H1 (cell line): Measurements from ENCODE around the gene GTF2B. TPM values are rescaled to one million over a fixed set of nuclear protein-coding genes. Genes with fewer than 3 reads are reported as not detected.

Experiments
- CTCF ChIA-PET: fragments of 300-600 bp; sonication (Branson Sonifier 250); formaldehyde crosslinking; loops from one replicate; lab custom pipeline; 2021; ENCODE audit not compliant: partially characterized antibody; lab: Charles Lee
- POLR2A ChIA-PET: fragments of 300-600 bp; sonication (Branson Sonifier 250); formaldehyde crosslinking; loops from one replicate; lab custom pipeline; 2021; ENCODE audit warnings: inconsistent platforms; ENCODE audit not compliant: partially characterized antibody; lab: Charles Lee
- DNase-seq, 2 experiments: peaks; one replicate each; pipeline versions ENCODE4 v3.0.0 to v3.0.0-alpha.2; 2010 to 2022; ENCODE audit warnings: low spot score in 2 of 2, low read depth in 1 of 2, mixed read lengths in 1 of 2
- FAIRE-seq: peaks from 2 replicates; lab custom pipeline; 2011; peaks lifted over from hg19 to GRCh38; lab: Jason Lieb, UNC
- H2AFZ ChIP-seq: 2 replicates; pipeline ENCODE4 v1.8.1; 2012; ENCODE audit warnings: low read length, inconsistent platforms
- H2AK5ac ChIP-seq: 2 replicates; pipeline ENCODE4 v1.6.1; 2013; ENCODE audit warnings: low read depth, low read length
- H2BK120ac ChIP-seq: replicated peaks from 2 replicates; pipeline ENCODE3; 2013; ENCODE audit warnings: low read depth, low read length, inconsistent platforms
- H2BK12ac ChIP-seq: 2 replicates; pipeline ENCODE4 v1.6.1; 2013; ENCODE audit warnings: low read depth, low read length
- H2BK15ac ChIP-seq: 2 replicates; pipeline ENCODE4 v1.6.1; 2013; ENCODE audit warnings: low read length
- H2BK20ac ChIP-seq: 2 replicates; pipeline ENCODE4 v1.6.1; 2013; ENCODE audit warnings: low read length
- H2BK5ac ChIP-seq: 2 replicates; pipeline ENCODE4 v1.6.1; 2013; ENCODE audit warnings: low read depth, low read length
- H3K14ac ChIP-seq: 2 replicates; pipeline ENCODE4 v1.6.1; 2013; ENCODE audit warnings: inconsistent platforms; ENCODE audit not compliant: insufficient read length
- H3K18ac ChIP-seq: 2 replicates; pipeline ENCODE4 v1.6.1; 2013; ENCODE audit warnings: low read length; ENCODE audit errors: extremely low read depth
- H3K23ac ChIP-seq: 2 replicates; pipeline ENCODE4 v1.6.1; 2013; ENCODE audit warnings: inconsistent platforms; ENCODE audit not compliant: insufficient read length
- H3K23me2 ChIP-seq: 2 replicates; pipeline ENCODE4 v1.6.1; 2013; ENCODE audit warnings: low read depth, low read length
- H3K27ac ChIP-seq: 2 replicates; pipeline ENCODE4 v1.6.1; 2011; ENCODE audit warnings: low read depth, low read length, inconsistent platforms
- H3K27me3 ChIP-seq, 4 experiments: replicated peaks in 1 of 4; 1 replicate in 1 of 4; 2 replicates in 3 of 4; pipeline versions ENCODE4 v1.6.1 to v1.8.1; 2011 to 2013; ENCODE audit warnings: low read length in 3 of 4, mild to moderate bottlenecking in 3 of 4, inconsistent platforms in 2 of 4, mixed read lengths in 2 of 4, moderate library complexity in 1 of 4; ENCODE audit not compliant: control insufficient read depth in 3 of 4, insufficient read depth in 3 of 4; ENCODE audit errors: extremely low read depth in 1 of 4
- H3K36me3 ChIP-seq, 4 experiments: 2 replicates each; pipeline versions ENCODE4 v1.6.1 to v1.8.1; 2011 to 2013; ENCODE audit warnings: mild to moderate bottlenecking in 4 of 4, low read length in 3 of 4, moderate library complexity in 2 of 4, control low read depth in 1 of 4, inconsistent platforms in 1 of 4; ENCODE audit not compliant: insufficient read depth in 4 of 4, control insufficient read depth in 2 of 4
- H3K4ac ChIP-seq: replicated peaks from 2 replicates; pipeline ENCODE3; 2013; ENCODE audit warnings: low read length, low read depth, mixed read lengths, inconsistent platforms; ENCODE audit not compliant: insufficient read length
- H3K4me1 ChIP-seq, 4 experiments: replicated peaks in 1 of 4; 1 replicate in 1 of 4; 2 replicates in 3 of 4; pipeline versions ENCODE4 v1.6.1 to v1.8.1; 2011 to 2013; ENCODE audit warnings: low read length in 3 of 4, inconsistent platforms in 2 of 4, mixed read lengths in 1 of 4; ENCODE audit not compliant: insufficient read depth in 4 of 4, control insufficient read depth in 3 of 4
- H3K4me2 ChIP-seq, 2 experiments: 2 replicates each; pipeline versions ENCODE4 v1.6.1 to v1.8.1; 2011 to 2013; ENCODE audit warnings: low read depth in 2 of 2, low read length in 2 of 2, control low read depth in 1 of 2, inconsistent platforms in 1 of 2, mild to moderate bottlenecking in 1 of 2; ENCODE audit not compliant: insufficient read depth in 1 of 2
- H3K4me3 ChIP-seq, 4 experiments: fragments of 200-600, 300-600 bp in 1 of 4; sonication (generic), shearing (Covaris generic), sonication (Bioruptor Twin) in 1 of 4; 2 replicates each; pipeline versions ENCODE4 v1.5.1 to v1.8.1; 2011 to 2016; ENCODE audit warnings: low read length in 4 of 4, low read depth in 3 of 4, control low read depth in 2 of 4, inconsistent platforms in 2 of 4, mild to moderate bottlenecking in 2 of 4, mixed read lengths in 1 of 4, moderate library complexity in 1 of 4; ENCODE audit not compliant: insufficient read depth in 2 of 4; ENCODE audit errors: extremely low read depth in 1 of 4
- H3K56ac ChIP-seq: replicated peaks from 2 replicates; pipeline ENCODE3; 2013; ENCODE audit warnings: low read depth, mild to moderate bottlenecking, mixed read lengths, low read length, inconsistent platforms; ENCODE audit not compliant: insufficient read length
- H3K79me1 ChIP-seq: 2 replicates; pipeline ENCODE4 v1.6.1; 2013; ENCODE audit warnings: low read depth, low read length, control low read depth
- H3K79me2 ChIP-seq, 2 experiments: 2 replicates each; pipeline versions ENCODE4 v1.6.1 to v1.8.1; 2012 to 2013; ENCODE audit warnings: low read length in 2 of 2, mild to moderate bottlenecking in 2 of 2, inconsistent platforms in 1 of 2; ENCODE audit not compliant: insufficient read depth in 2 of 2, control insufficient read depth in 1 of 2
- H3K9ac ChIP-seq, 4 experiments: replicated peaks in 1 of 4; 1 replicate in 1 of 4; 2 replicates in 3 of 4; pipeline versions ENCODE4 v1.6.1 to v1.8.1; 2011 to 2013; ENCODE audit warnings: low read depth in 3 of 4, low read length in 3 of 4, control low read depth in 2 of 4, mild to moderate bottlenecking in 2 of 4, moderate library complexity in 2 of 4, inconsistent platforms in 1 of 4; ENCODE audit errors: extremely low read depth in 1 of 4
- H3K9me3 ChIP-seq, 2 experiments: 2 replicates each; pipeline versions ENCODE4 v1.6.1 to v1.8.1; 2012 to 2013; ENCODE audit warnings: mild to moderate bottlenecking in 2 of 2, moderate library complexity in 2 of 2, control low read depth in 1 of 2, inconsistent platforms in 1 of 2, low read depth in 1 of 2, low read length in 1 of 2, mixed read lengths in 1 of 2; ENCODE audit not compliant: insufficient read depth in 2 of 2
- H4K20me1 ChIP-seq, 2 experiments: replicated peaks in 1 of 2; 2 replicates each; pipeline versions ENCODE3 to v1.8.1; 2011 to 2013; ENCODE audit warnings: inconsistent platforms in 2 of 2, low read length in 2 of 2, mild to moderate bottlenecking in 1 of 2; ENCODE audit not compliant: insufficient read depth in 2 of 2, control insufficient read depth in 1 of 2
- H4K5ac ChIP-seq: 2 replicates; pipeline ENCODE4 v1.6.1; 2013; ENCODE audit warnings: low read length, low read depth, mixed read lengths, inconsistent platforms; ENCODE audit not compliant: insufficient read length
- H4K8ac ChIP-seq: 2 replicates; pipeline ENCODE4 v1.8.0; 2013; ENCODE audit warnings: mild to moderate bottlenecking, moderate library complexity, low read length, inconsistent platforms; ENCODE audit not compliant: insufficient read depth; ENCODE audit errors: extremely low read depth
- H4K91ac ChIP-seq: replicated peaks from 2 replicates; pipeline ENCODE3; 2013; ENCODE audit warnings: low read length, mixed read lengths, inconsistent platforms; ENCODE audit not compliant: insufficient read length
- ASH2L ChIP-seq: fragments of 200-600, 300-600 bp; sonication (generic); IDR thresholded peaks from one replicate; pipeline ENCODE4 v1.7.1; 2017; ENCODE audit warnings: low read length
- BRCA1 ChIP-seq: IDR thresholded peaks from 2 replicates; pipeline ENCODE4 v1.6.1; 2012; ENCODE audit warnings: low read depth, low read length, improper control_type of control experiment
- CBX8 ChIP-seq: fragments of 300-800, 300-1000 bp; sonication (generic); IDR thresholded peaks from 2 replicates; pipeline ENCODE4 v1.7.1; 2016; ENCODE audit warnings: low read depth, low read length, borderline replicate concordance
- EP300 ChIP-seq, 2 experiments: IDR thresholded peaks; 1 replicate in 1 of 2; 2 replicates in 1 of 2; pipeline ENCODE4 v1.6.1; 2011 to 2012; ENCODE audit warnings: low read depth in 2 of 2, low read length in 2 of 2, mild to moderate bottlenecking in 2 of 2, borderline replicate concordance in 1 of 2, inconsistent platforms in 1 of 2, moderate library complexity in 1 of 2
- HDAC6 ChIP-seq: IDR thresholded peaks from one replicate; pipeline ENCODE4 v1.7.1; 2012; ENCODE audit warnings: low read depth, mild to moderate bottlenecking, inconsistent platforms, low read length, moderate library complexity
- RAD21 ChIP-seq, 2 experiments: IDR thresholded peaks in 1 of 2; conservative IDR thresholded peaks in 1 of 2; 2 replicates each; pipeline ENCODE4 v1.6.1; 2011; ENCODE audit warnings: low read depth in 2 of 2, low read length in 2 of 2, improper control_type of control experiment in 1 of 2, inconsistent platforms in 1 of 2, mild to moderate bottlenecking in 1 of 2, moderate library complexity in 1 of 2
- RFX5 ChIP-seq: IDR thresholded peaks from 2 replicates; pipeline ENCODE4 v1.6.1; 2011; ENCODE audit warnings: low read depth, low read length, improper control_type of control experiment, borderline replicate concordance
- SAP30 ChIP-seq: fragments of 300-600 bp; sonication (generic); IDR thresholded peaks from 2 replicates; pipeline ENCODE4 v1.7.1; 2012; ENCODE audit warnings: low read length, moderate library complexity, mild to moderate bottlenecking, inconsistent platforms; ENCODE audit not compliant: insufficient read depth, insufficient replicate concordance
- SIX5 ChIP-seq: IDR thresholded peaks from 2 replicates; pipeline ENCODE4 v1.6.1; 2011; ENCODE audit warnings: mild to moderate bottlenecking, low read depth, low read length
- WGBS, 2 experiments: shearing (Covaris generic) in 1 of 2; methylation state at CpG; one replicate each; pipeline versions ENCODE4 v1.1.6 to v1.1.7; 2013 to 2015; ENCODE audit warnings: low lambda C conversion rate in 2 of 2, mixed read lengths in 2 of 2, inconsistent platforms in 1 of 2, low coverage in 1 of 2, missing lambda C conversion rate in 1 of 2; ENCODE audit not compliant: insufficient replicate concordance in 2 of 2, insufficient coverage in 1 of 2, insufficient read length in 1 of 2; ENCODE audit errors: extremely low coverage in 1 of 2, missing lambda C conversion rate in 1 of 2; 5-methylcytosine and 5-hydroxymethylcytosine counted together
- polyA plus RNA-seq, 7 experiments: library from polyadenylated mRNA; depleted of rRNA in 3 of 7; stranded (reverse) in 5 of 7; unstranded in 2 of 7; fragments of >200 nt in 5 of 7; fragments of 200-250 nt in 2 of 7; gene quantifications; 1 replicate in 5 of 7; 2 replicates in 1 of 7; 4 replicates in 1 of 7; pipeline versions ENCODE4 v1.2.1 to v1.2.3, GENCODE V29; 2011 to 2013; ENCODE audit warnings: missing spikeins in 2 of 7, mixed read lengths in 2 of 7
- total RNA-seq: library from RNA; stranded (reverse); fragmentation: NEBNext Ultra II Directional; extraction: Animal tissue kit (Norgen Biotek cat#: 25700); gene quantifications from 2 replicates; pipeline ENCODE4 v1.2.1, GENCODE V29; 2021
- TF ChIP-seq, protein P1 (sequence below): IDR thresholded peaks from 2 replicates; pipeline ENCODE4 v1.6.1; 2012; ENCODE audit warnings: inconsistent platforms
- TF ChIP-seq, protein P2 (sequence below): IDR thresholded peaks from 2 replicates; pipeline ENCODE4 v1.6.1; 2011; ENCODE audit warnings: low read depth, mild to moderate bottlenecking, low read length; ENCODE audit not compliant: insufficient read depth

GTF2B gene
- total and polyA plus RNA-seq, 2 of the 8 experiments (the other 6 are each of a cell fraction or from before 2014, with no cell fraction given) = 14.9 to 15.6 TPM

DNA sequence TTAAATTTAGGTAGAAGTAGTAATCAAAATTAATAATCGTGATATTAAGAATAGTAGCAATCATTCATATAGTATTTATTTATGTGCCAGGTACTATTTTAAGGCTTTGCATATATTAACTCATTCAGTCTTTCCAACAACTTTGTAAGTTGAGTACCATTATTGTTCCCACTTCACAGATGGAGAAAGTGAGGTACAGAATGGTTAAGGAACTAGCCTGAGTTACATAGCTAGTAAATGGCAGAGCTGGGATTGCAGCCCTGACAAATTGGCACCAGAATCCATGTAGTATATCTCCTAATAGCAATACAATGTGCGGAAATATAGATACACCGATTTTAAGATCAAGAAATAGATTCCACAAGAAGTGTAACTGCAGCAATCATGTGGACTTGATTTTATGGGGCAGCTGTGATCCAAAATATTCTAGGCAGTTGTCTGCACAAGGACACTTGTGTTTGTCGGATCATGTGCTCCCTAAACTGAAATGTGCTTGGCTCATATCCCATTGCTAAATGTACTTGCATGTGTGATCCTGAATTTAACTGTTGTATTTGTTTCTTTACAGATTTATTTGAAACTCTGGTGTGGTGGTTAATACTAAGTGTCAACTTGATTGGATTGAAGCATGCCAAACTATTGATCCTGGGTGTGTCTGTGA lies 5.8 kb upstream of the GTF2B start:
- no peaks in the 10 kb centered on the region for H4K20me1 ChIP-seq
- H3K4me3 ChIP-seq = no peak overlapping the region
- H2AFZ ChIP-seq = no peak overlapping the region
- no peak overlapping the region for H3K27ac ChIP-seq
- no peak overlapping the region for H2AK5ac ChIP-seq
- H3K4me1 ChIP-seq = peaks cover 0 to 1% (median 0%) of the 10 kb centered on the region in 4 experiments; a peak in 1 of 7 replicates
- no peak overlapping the region for H3K56ac ChIP-seq
- DNase-seq = no peak
- H4K5ac ChIP-seq = no peak overlapping the region
- H4K91ac ChIP-seq = no peak overlapping the region
- H3K4me2 ChIP-seq = no peak overlapping the region
- H2BK120ac ChIP-seq = no peak overlapping the region
- POLR2A ChIA-PET = no interaction called here
- no peak overlapping the region for H3K14ac ChIP-seq
- WGBS, 2 experiments = 88 to 100% methylated on average over 1 to 4 of the region's 4 CpGs
- no peak overlapping the region for H2BK20ac ChIP-seq
- no peak overlapping the region for H3K23ac ChIP-seq
- no peaks in the 10 kb centered on the region for H3K27me3 ChIP-seq
- no peak overlapping the region for H2BK5ac ChIP-seq
- FAIRE-seq = no peak
- no peak overlapping the region for H2BK12ac ChIP-seq
- H3K18ac ChIP-seq = no peak overlapping the region
- H4K8ac ChIP-seq = no peak overlapping the region
- no peaks in the 10 kb centered on the region for H3K79me1 ChIP-seq
- CTCF ChIA-PET = interaction anchor here (1.2 kb wide), 1 partner anchor 37 kb away, joined by 3 read pairs; no protein-coding TSS in a partner anchor
- H2BK15ac ChIP-seq = no peak overlapping the region
- no peaks in the 10 kb centered on the region for H3K36me3 ChIP-seq
- no peaks in the 10 kb centered on the region for H3K9me3 ChIP-seq
- H3K79me2 ChIP-seq = no peaks in the 10 kb centered on the region
- H3K9ac ChIP-seq = no peak overlapping the region
- no peak overlapping the region for H3K4ac ChIP-seq
- no peaks in the 10 kb centered on the region; the same call in 1 of the 2 replicates for H3K23me2 ChIP-seq
- TF ChIP-seq HDAC6 (no peak), SIX5 (no peak), RAD21 (IDR thresholded peaks at IDR 0.05 in 1 of 2, conservative IDR thresholded peaks at IDR 0.05 in 1 of 2; ENCODE audit: low read depth in 2 of 2, low read length in 2 of 2) (no peak), BRCA1 (no peak), ASH2L (no peak), CBX8 (no peak), EP300 (IDR thresholded peaks at IDR 0.05; ENCODE audit: borderline replicate concordance in 1 of 2, low read depth in 2 of 2, low read length in 2 of 2) (no peak), RFX5 (no peak), SAP30 (no peak)
- TF ChIP-seq, protein P1, sequence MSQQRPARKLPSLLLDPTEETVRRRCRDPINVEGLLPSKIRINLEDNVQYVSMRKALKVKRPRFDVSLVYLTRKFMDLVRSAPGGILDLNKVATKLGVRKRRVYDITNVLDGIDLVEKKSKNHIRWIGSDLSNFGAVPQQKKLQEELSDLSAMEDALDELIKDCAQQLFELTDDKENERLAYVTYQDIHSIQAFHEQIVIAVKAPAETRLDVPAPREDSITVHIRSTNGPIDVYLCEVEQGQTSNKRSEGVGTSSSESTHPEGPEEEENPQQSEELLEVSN = no peak
- TF ChIP-seq, protein P2, sequence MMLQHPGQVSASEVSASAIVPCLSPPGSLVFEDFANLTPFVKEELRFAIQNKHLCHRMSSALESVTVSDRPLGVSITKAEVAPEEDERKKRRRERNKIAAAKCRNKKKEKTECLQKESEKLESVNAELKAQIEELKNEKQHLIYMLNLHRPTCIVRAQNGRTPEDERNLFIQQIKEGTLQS = no peak
